Esophagus squamous epithelium (tissue), 5 donors: ENCODE results near the gene TNIK. TPM values are rescaled to one million over a fixed set of nuclear protein-coding genes. Genes with fewer than 3 reads are reported as not detected.

Experiments used
- DNase-seq: peaks from one replicate; lab custom pipeline; 2025; lab: John Stamatoyannopoulos, UW
- H3K27ac ChIP-seq, 4 donors: fragments of 200-600 bp; sonication (generic); one replicate each; pipeline ENCODE4 v1.5.1; 2016 to 2019; ENCODE audit warnings: mild to moderate bottlenecking in 1 of 4
- H3K27me3 ChIP-seq, 4 donors: fragments of 200-600 bp; sonication (generic); 1 replicate in 3 of 4; 2 replicates in 1 of 4; pipeline versions ENCODE4 v1.5.1 to v1.6.0; 2017 to 2021; ENCODE audit warnings: antibody characterized with exemption in 1 of 4
- H3K36me3 ChIP-seq, 3 donors: fragments of 200-600 bp; sonication (generic); one replicate each; pipeline ENCODE4 v1.5.1; 2016 to 2019
- H3K4me1 ChIP-seq, 3 donors: fragments of 200-600 bp; sonication (generic); one replicate each; pipeline ENCODE4 v1.5.1; 2017 to 2019
- H3K4me3 ChIP-seq, 4 donors: fragments of 200-600 bp; sonication (generic); 1 replicate in 3 of 4; 2 replicates in 1 of 4; pipeline ENCODE4 v1.5.1; 2016 to 2019; ENCODE audit warnings: mild to moderate bottlenecking in 2 of 4, moderate library complexity in 1 of 4
- H3K9me3 ChIP-seq, 3 donors: fragments of 200-600 bp; sonication (generic); one replicate each; pipeline ENCODE4 v1.5.1; 2016 to 2019
- CTCF ChIP-seq, 6 experiments: fragments of 450-650 bp in 4 of 6; fragments of 200-600 bp in 2 of 6; sonication (generic) in 2 of 6; IDR thresholded peaks; one replicate each; pipeline ENCODE4 v1.5.1; 2016 to 2019; ENCODE audit warnings: antibody characterized with exemption in 6 of 6, mild to moderate bottlenecking in 4 of 6, moderate library complexity in 4 of 6
- POLR2A ChIP-seq, 4 donors: fragments of 450-650 bp; IDR thresholded peaks; one replicate each; pipeline ENCODE4 v1.6.1; 2017; ENCODE audit warnings: antibody characterized with exemption in 4 of 4, mild to moderate bottlenecking in 4 of 4, moderate library complexity in 3 of 4
- WGBS, 2 donors: methylation state at CpG; one replicate each; pipeline ENCODE4 v1.1.5; 2018; 5-methylcytosine and 5-hydroxymethylcytosine counted together
- intact Hi-C: fragments of 100-400 bp; cut with DNase I; formaldehyde crosslinking; loops from one replicate; pipeline ENCODE4 v1.15.0; 2022
- total RNA-seq, 4 donors: library from RNA; depleted of rRNA; stranded (reverse); fragments of >200 nt; gene quantifications; one replicate each; pipeline ENCODE4 v1.1.0, GENCODE V29; 2016
- donor health status: DM: yes; HTN: yes; CAD: no.

The TNIK gene
- total RNA-seq, 4 donors from 2014 or later: 2.2 to 11.6 (median 4.7) TPM

- Histone ChIP-seq H3K4me1 (peaks cover 0 to 14% (median 0%) of the 10 kb centered on the region in 3 donors), H3K4me3 (no peak overlapping the region), H3K9me3 (no peaks in the 10 kb centered on the region), H3K27me3 (no peaks in the 10 kb centered on the region), H3K27ac (no peak overlapping the region), H3K36me3 (no peaks in the 10 kb centered on the region)
- TF ChIP-seq POLR2A (IDR thresholded peaks at IDR 0.05) (no peak), CTCF (IDR thresholded peaks at IDR 0.05) (no peak)
- 89 to 94% methylated on average over 8 of the region's 8 CpGs for WGBS, 2 donors
- intact Hi-C loops: no loop called here
- DNase-seq: no peak
Observed at GRCh38 chr3:171234298-171235010, 225.8 kb downstream of the TNIK start.

- Histone ChIP-seq H3K36me3 (no peaks in the 10 kb centered on the region), H3K9me3 (peaks cover 0 to under 1% (median 0%) of the 10 kb centered on the region in 3 donors), H3K4me1 (peaks cover 0 to 14% (median 0%) of the 10 kb centered on the region in 3 donors), H3K27me3 (no peaks in the 10 kb centered on the region), H3K4me3 (no peak overlapping the region), H3K27ac (no peak overlapping the region)
- intact Hi-C loops: no loop called here
- TF ChIP-seq POLR2A (IDR thresholded peaks at IDR 0.05): no peak
- TF ChIP-seq CTCF (IDR thresholded peaks at IDR 0.05): no peak
- WGBS, 2 donors: 43 to 62% methylated on average over 4 of the region's 4 CpGs
- DNase-seq: no peak
Observed at GRCh38 chr3:171231361-171231760, 228.8 kb downstream of the TNIK start.

GRCh38 chr3:171230865-171231264, 229.3 kb downstream of the TNIK start:
- no peak for DNase-seq
- peaks cover 0 to 4% (median 0%) of the 10 kb centered on the region in 3 donors for H3K9me3 ChIP-seq
- intact Hi-C loops: no loop called here
- WGBS, 2 donors: 48 to 54% methylated on average over 4 of the region's 4 CpGs
- no peaks in the 10 kb centered on the region for H3K36me3 ChIP-seq
- no peak overlapping the region for H3K27ac ChIP-seq
- TF ChIP-seq POLR2A (IDR thresholded peaks at IDR 0.05) (no peak), CTCF (IDR thresholded peaks at IDR 0.05) (no peak)
- H3K27me3 ChIP-seq: no peaks in the 10 kb centered on the region
- peaks cover 0 to 14% (median 0%) of the 10 kb centered on the region in 3 donors for H3K4me1 ChIP-seq
- H3K4me3 ChIP-seq: no peak overlapping the region

GRCh38 chr3:171229173-171229572, 231.0 kb downstream of the TNIK start:
- H3K36me3 ChIP-seq: no peaks in the 10 kb centered on the region
- intact Hi-C loops: no loop called here
- 86 to 89% methylated on average over 2 of the region's 2 CpGs for WGBS, 2 donors

More at GRCh38 chr3:171229173-171229572, 231.0 kb downstream of the TNIK start:
- Histone ChIP-seq H3K4me3 (no peak overlapping the region), H3K9me3 (peaks cover 0 to 4% (median 0%) of the 10 kb centered on the region in 3 donors), H3K27me3 (no peaks in the 10 kb centered on the region), H3K4me1 (peaks cover 0 to 14% (median 0%) of the 10 kb centered on the region in 3 donors), H3K27ac (no peak overlapping the region)
- TF ChIP-seq CTCF (IDR thresholded peaks at IDR 0.05) (no peak), POLR2A (IDR thresholded peaks at IDR 0.05) (no peak)
- no peak for DNase-seq
